IMR-90 (cell line): ENCODE data around the gene DMD. TPM values are rescaled to one million over a fixed set of nuclear protein-coding genes. Genes with fewer than 3 reads are reported as not detected.

ENCODE experiments used
- ATAC-seq: fragments of 200-7000 bp; cut with Tn5 transposase; 2 replicates; pipeline ENCODE4 v1.9.1; 2020; ENCODE audit warnings: low read depth, mild to moderate bottlenecking, moderate library complexity
- BruUV-seq: library from RNA; stranded (reverse); fragments of 400-500 nt; replicated peaks from 2 replicates; lab custom pipeline; 2021; lab: Mats Ljungman, UMichigan
- CTCF ChIA-PET: fragments of 300-600 bp; formaldehyde crosslinking; extraction: SDS; loops from one replicate; lab custom pipeline; 2021; ENCODE audit warnings: antibody characterized with exemption; lab: Yijun Ruan, JAX
- POLR2A ChIA-PET: fragments of 300-600 bp; sonication (Branson Sonifier 250); formaldehyde crosslinking; loops from one replicate; lab custom pipeline; 2022; ENCODE audit warnings: antibody characterized with exemption; ENCODE audit not compliant: unreplicated experiment; lab: Charles Lee
- DNase-seq: peaks from one replicate; pipeline ENCODE4 v3.0.0; 2013
- H2AFZ ChIP-seq: replicated peaks from 2 replicates; pipeline ENCODE3; 2013; ENCODE audit warnings: low read length, mild to moderate bottlenecking; ENCODE audit not compliant: poor library complexity
- H2AK5ac ChIP-seq: 2 replicates; pipeline ENCODE4 v1.6.1; 2013; ENCODE audit warnings: low read depth, low read length, inconsistent platforms
- H2AK9ac ChIP-seq: replicated peaks from 2 replicates; pipeline ENCODE3; 2013; ENCODE audit warnings: mild to moderate bottlenecking, low read depth, low read length, moderate library complexity; ENCODE audit not compliant: poor library complexity
- H2BK120ac ChIP-seq: 2 replicates; pipeline ENCODE4 v1.6.1; 2013; ENCODE audit warnings: low read depth, low read length, inconsistent platforms
- H2BK15ac ChIP-seq: 3 replicates; pipeline ENCODE4 v1.6.1; 2013; ENCODE audit warnings: low read depth, low read length, inconsistent platforms
- H2BK20ac ChIP-seq: 2 replicates; pipeline ENCODE4 v1.6.1; 2013; ENCODE audit warnings: low read depth, mild to moderate bottlenecking, inconsistent platforms, low read length, moderate library complexity
- H2BK5ac ChIP-seq: 2 replicates; pipeline ENCODE4 v1.6.1; 2013; ENCODE audit warnings: mild to moderate bottlenecking, low read depth, low read length, inconsistent platforms; ENCODE audit not compliant: poor library complexity, severe bottlenecking
- H3K14ac ChIP-seq: replicated peaks from 2 replicates; pipeline ENCODE4 v1.6.1; 2013; ENCODE audit warnings: low read depth, low read length, inconsistent platforms
- H3K18ac ChIP-seq: 2 replicates; pipeline ENCODE4 v1.6.1; 2013; ENCODE audit warnings: low read depth, low read length, control low read depth
- H3K23ac ChIP-seq: 2 replicates; pipeline ENCODE4 v1.6.1; 2013; ENCODE audit warnings: low read depth, low read length, inconsistent platforms
- H3K27ac ChIP-seq: 2 replicates; pipeline ENCODE4 v1.5.1; 2013; ENCODE audit warnings: mild to moderate bottlenecking, control low read depth, low read length; ENCODE audit not compliant: insufficient read depth
- H3K27me3 ChIP-seq: 2 replicates; pipeline ENCODE4 v1.6.1; 2013; ENCODE audit warnings: low read length; ENCODE audit not compliant: control insufficient read depth, insufficient read depth
- H3K36me3 ChIP-seq: 2 replicates; pipeline ENCODE4 v1.6.1; 2013; ENCODE audit warnings: low read length, mixed read lengths; ENCODE audit not compliant: control insufficient read depth, insufficient read depth
- H3K4ac ChIP-seq: 2 replicates; pipeline ENCODE4 v1.6.1; 2013; ENCODE audit warnings: low read depth, low read length, inconsistent platforms
- H3K4me1 ChIP-seq: 2 replicates; pipeline ENCODE4 v1.6.1; 2013; ENCODE audit warnings: low read length, mixed read lengths; ENCODE audit not compliant: control insufficient read depth, insufficient read depth
- H3K4me2 ChIP-seq: 2 replicates; pipeline ENCODE4 v1.6.1; 2013; ENCODE audit warnings: low read depth, mild to moderate bottlenecking, control low read depth, low read length, moderate library complexity
- H3K4me3 ChIP-seq: 2 replicates; pipeline ENCODE4 v1.5.1; 2013; ENCODE audit warnings: low read depth, mild to moderate bottlenecking, control low read depth, low read length, moderate library complexity; ENCODE audit not compliant: insufficient read depth
- H3K56ac ChIP-seq: 2 replicates; pipeline ENCODE4 v1.6.1; 2013; ENCODE audit warnings: low read length, inconsistent platforms; ENCODE audit not compliant: insufficient read depth; ENCODE audit errors: extremely low read depth
- H3K79me1 ChIP-seq, 2 experiments: 2 replicates each; pipeline ENCODE4 v1.6.1; 2013; ENCODE audit warnings: low read length in 2 of 2, inconsistent platforms in 1 of 2, low read depth in 1 of 2
- H3K9ac ChIP-seq: 2 replicates; pipeline ENCODE4 v1.6.1; 2013; ENCODE audit warnings: low read depth, low read length, control low read depth
- H3K9me1 ChIP-seq: 2 replicates; pipeline ENCODE4 v1.6.1; 2013; ENCODE audit warnings: low read length, inconsistent platforms; ENCODE audit not compliant: insufficient read depth
- H3K9me3 ChIP-seq: 2 replicates; pipeline ENCODE4 v1.6.1; 2013; ENCODE audit warnings: low read length; ENCODE audit not compliant: control insufficient read depth, insufficient read depth
- H4K20me1 ChIP-seq: 2 replicates; pipeline ENCODE4 v1.6.1; 2013; ENCODE audit warnings: low read length, inconsistent platforms; ENCODE audit not compliant: insufficient read depth
- H4K5ac ChIP-seq: 2 replicates; pipeline ENCODE4 v1.6.1; 2013; ENCODE audit warnings: mild to moderate bottlenecking, low read depth, low read length, control low read depth
- H4K8ac ChIP-seq, 2 experiments: 2 replicates each; pipeline ENCODE4 v1.6.1; 2013; ENCODE audit warnings: low read depth in 2 of 2, low read length in 2 of 2, control low read depth in 1 of 2, inconsistent platforms in 1 of 2
- H4K91ac ChIP-seq: 2 replicates; pipeline ENCODE4 v1.6.1; 2013; ENCODE audit warnings: low read depth, low read length, inconsistent platforms; ENCODE audit not compliant: insufficient read depth
- BHLHE40 ChIP-seq: fragments of 150-350 bp; IDR thresholded peaks from 2 replicates; pipeline ENCODE4 v1.6.1; 2016; ENCODE audit warnings: mild to moderate bottlenecking, low read depth, low read length
- CHD1 ChIP-seq: IDR thresholded peaks from 2 replicates; pipeline ENCODE4 v1.6.1; 2012; ENCODE audit warnings: low read depth, low read length, improper control_type of control experiment
- CTCF ChIP-seq: conservative IDR thresholded peaks from 2 replicates; pipeline ENCODE4 v1.5.1; 2012; ENCODE audit warnings: mild to moderate bottlenecking, low read depth, low read length, improper control_type of control experiment
- FOS ChIP-seq: fragments of 150-350 bp; IDR thresholded peaks from 2 replicates; pipeline ENCODE4 v1.6.1; 2016; ENCODE audit warnings: low read depth, low read length
- MAFK ChIP-seq: IDR thresholded peaks from 2 replicates; pipeline ENCODE4 v1.6.1; 2012; ENCODE audit warnings: low read depth, low read length, improper control_type of control experiment
- MAZ ChIP-seq: IDR thresholded peaks from 2 replicates; pipeline ENCODE4 v1.6.1; 2012; ENCODE audit warnings: low read depth, mild to moderate bottlenecking, low read length, improper control_type of control experiment, moderate library complexity, borderline replicate concordance
- MXI1 ChIP-seq: IDR thresholded peaks from 2 replicates; pipeline ENCODE4 v1.6.1; 2012; ENCODE audit warnings: low read depth, mild to moderate bottlenecking, low read length, moderate library complexity, borderline replicate concordance
- NFE2L2 ChIP-seq: fragments of 150-350 bp; IDR thresholded peaks from 2 replicates; pipeline ENCODE4 v1.6.1; 2016; ENCODE audit warnings: low read depth, mild to moderate bottlenecking, low read length
- POLR2A ChIP-seq: IDR thresholded peaks from 2 replicates; pipeline ENCODE4 v1.6.1; 2012; ENCODE audit warnings: mild to moderate bottlenecking, low read depth, low read length
- RAD21 ChIP-seq: IDR thresholded peaks from 2 replicates; pipeline ENCODE4 v1.6.1; 2012; ENCODE audit warnings: low read length, improper control_type of control experiment
- RFX5 ChIP-seq: IDR thresholded peaks from 2 replicates; pipeline ENCODE4 v1.8.0; 2012; ENCODE audit warnings: low read depth, mild to moderate bottlenecking, low read length, moderate library complexity
- SMC3 ChIP-seq: fragments of 150-350 bp; IDR thresholded peaks from 2 replicates; pipeline ENCODE4 v1.6.1; 2016; ENCODE audit warnings: low read depth, mild to moderate bottlenecking, antibody characterized with exemption, low read length, moderate library complexity
- USF2 ChIP-seq: fragments of 150-350 bp; IDR thresholded peaks from 2 replicates; pipeline ENCODE4 v1.6.1; 2017; ENCODE audit warnings: mild to moderate bottlenecking, antibody characterized with exemption, low read length, low read depth
- WGBS, 2 experiments: methylation state at CpG; one replicate each; pipeline versions ENCODE4 v1.1.5 to v1.1.7; 2013; ENCODE audit warnings: missing lambda C conversion rate in 2 of 2; ENCODE audit not compliant: insufficient read length in 1 of 2; ENCODE audit errors: extremely low coverage in 2 of 2; 5-methylcytosine and 5-hydroxymethylcytosine counted together
- dilution Hi-C: fragments of 300-500 bp; cut with HindIII; formaldehyde crosslinking; loops from one replicate; pipeline ENCODE4 v1.14.3; 2018; ENCODE audit warnings: low sequenced_read_pairs; ENCODE audit not compliant: unreplicated experiment
- in situ Hi-C: fragments of 300-500 bp; cut with MboI; formaldehyde crosslinking; loops from 3 replicates; pipeline ENCODE4 v1.14.3; 2019; ENCODE audit warnings: low sequenced_read_pairs, inconsistent platforms, mixed read lengths
- intact Hi-C: fragments of 100-400 bp; cut with micrococcal nuclease; formaldehyde crosslinking; loops from 2 replicates; pipeline ENCODE4 v1.10.0; 2022
- polyA plus RNA-seq, 3 experiments: library from polyadenylated mRNA; depleted of rRNA; stranded (reverse); fragments of >200 nt; gene quantifications; 2 replicates each; pipeline ENCODE4 v1.2.3, GENCODE V29; 2012; ENCODE audit warnings: low replicate concordance in 1 of 3
- total RNA-seq: library from RNA; depleted of rRNA; stranded (reverse); fragments of >200 nt; gene quantifications from 2 replicates; pipeline ENCODE4 v1.2.3, GENCODE V29; 2012

DMD gene
- total and polyA plus RNA-seq, 2 of the 4 experiments (the other 2 are of a cell fraction): 6.6 to 11.8 TPM

GRCh38 chrX:33126469-33126868, 84.9 kb downstream of the DMD start:
- ChIA-PET POLR2A (no interaction called here), CTCF (no interaction called here)
- Histone ChIP-seq H3K27me3 (no peaks in the 10 kb centered on the region), H3K4me3 (no peak overlapping the region), H3K4me2 (no peak overlapping the region), H2AFZ (no peak overlapping the region), H2BK15ac (no peak overlapping the region), H2BK120ac (no peak overlapping the region), H3K4me1 (no peaks in the 10 kb centered on the region), H3K14ac (no peak overlapping the region), H3K23ac (no peak overlapping the region), H2BK20ac (no peak overlapping the region), H3K27ac (no peak overlapping the region), H3K36me3 (no peaks in the 10 kb centered on the region), H4K91ac (no peak overlapping the region), H4K20me1 (no peaks in the 10 kb centered on the region), H4K8ac (no peak overlapping the region), H3K56ac (no peak overlapping the region), H3K9ac (no peak overlapping the region), H3K18ac (no peak overlapping the region), H2AK9ac (no peak overlapping the region), H4K5ac (no peak overlapping the region), H3K9me1 (no peaks in the 10 kb centered on the region), H2BK5ac (no peak overlapping the region), H3K4ac (no peak overlapping the region), H3K79me1 (no peaks in the 10 kb centered on the region), H2AK5ac (no peak overlapping the region), H3K9me3 (no peaks in the 10 kb centered on the region)
- dilution Hi-C loops (no loop called here), in situ Hi-C loops (no loop called here), intact Hi-C loops (no loop called here)
- WGBS, 2 experiments: no CpG with 5 or more reads among the region's 6 CpGs
- no peak for TF ChIP-seq FOS
- no peak for TF ChIP-seq MXI1
- no peak for TF ChIP-seq CTCF
- no peak for TF ChIP-seq RFX5
- TF ChIP-seq RAD21: no peak
- TF ChIP-seq NFE2L2: no peak
- TF ChIP-seq SMC3: no peak
- no peak for TF ChIP-seq CHD1
- TF ChIP-seq MAZ: no peak
- no peak for TF ChIP-seq MAFK
- TF ChIP-seq USF2: no peak
- TF ChIP-seq POLR2A: no peak
- TF ChIP-seq BHLHE40: no peak
- ATAC-seq (no peak), DNase-seq (no peak)
- BruUV-seq: no TSS peak
